ENCODE results near the gene RPUSD1.
"Not testable (repeated sequence)": the region's sequence is repeated elsewhere in the genome, so short reads cannot be mapped to it uniquely, and the experiment has no call there.

RPUSD1 gene, protein sequence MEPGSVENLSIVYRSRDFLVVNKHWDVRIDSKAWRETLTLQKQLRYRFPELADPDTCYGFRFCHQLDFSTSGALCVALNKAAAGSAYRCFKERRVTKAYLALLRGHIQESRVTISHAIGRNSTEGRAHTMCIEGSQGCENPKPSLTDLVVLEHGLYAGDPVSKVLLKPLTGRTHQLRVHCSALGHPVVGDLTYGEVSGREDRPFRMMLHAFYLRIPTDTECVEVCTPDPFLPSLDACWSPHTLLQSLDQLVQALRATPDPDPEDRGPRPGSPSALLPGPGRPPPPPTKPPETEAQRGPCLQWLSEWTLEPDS

DNA sequence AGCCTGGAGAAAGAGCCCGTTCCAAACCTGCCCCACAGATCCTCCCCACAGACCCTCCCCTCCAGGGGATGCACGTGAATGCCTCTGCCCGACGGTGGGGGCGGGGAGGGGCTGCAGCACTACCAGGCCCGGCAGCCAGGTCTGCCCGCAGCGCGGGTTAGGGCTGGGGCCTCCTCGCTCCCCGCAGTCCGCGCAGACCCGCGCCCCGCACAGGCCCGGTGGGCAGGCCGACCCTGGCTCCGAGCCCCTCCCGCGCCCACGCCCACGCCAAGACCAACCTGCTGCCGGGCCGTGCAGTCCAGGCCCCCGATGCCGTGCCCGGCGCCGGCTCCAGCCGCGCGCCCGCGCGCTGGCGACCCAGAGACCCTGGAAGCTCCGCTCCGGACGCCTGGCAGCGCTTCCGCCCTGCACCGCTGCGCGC lies at the start of gene RPUSD1:
RPUSD1 (minus strand) TSS at position 404 of the 421 bp plus-strand sequence. CDS start 644 bp downstream, outside the sequence.
- peak within 1 kb of the TSS; percentile 97 for H3K4me3 ChIP-seq (ENCODE audit: low read depth, low read length)
- TF ChIP-seq, protein P1, sequence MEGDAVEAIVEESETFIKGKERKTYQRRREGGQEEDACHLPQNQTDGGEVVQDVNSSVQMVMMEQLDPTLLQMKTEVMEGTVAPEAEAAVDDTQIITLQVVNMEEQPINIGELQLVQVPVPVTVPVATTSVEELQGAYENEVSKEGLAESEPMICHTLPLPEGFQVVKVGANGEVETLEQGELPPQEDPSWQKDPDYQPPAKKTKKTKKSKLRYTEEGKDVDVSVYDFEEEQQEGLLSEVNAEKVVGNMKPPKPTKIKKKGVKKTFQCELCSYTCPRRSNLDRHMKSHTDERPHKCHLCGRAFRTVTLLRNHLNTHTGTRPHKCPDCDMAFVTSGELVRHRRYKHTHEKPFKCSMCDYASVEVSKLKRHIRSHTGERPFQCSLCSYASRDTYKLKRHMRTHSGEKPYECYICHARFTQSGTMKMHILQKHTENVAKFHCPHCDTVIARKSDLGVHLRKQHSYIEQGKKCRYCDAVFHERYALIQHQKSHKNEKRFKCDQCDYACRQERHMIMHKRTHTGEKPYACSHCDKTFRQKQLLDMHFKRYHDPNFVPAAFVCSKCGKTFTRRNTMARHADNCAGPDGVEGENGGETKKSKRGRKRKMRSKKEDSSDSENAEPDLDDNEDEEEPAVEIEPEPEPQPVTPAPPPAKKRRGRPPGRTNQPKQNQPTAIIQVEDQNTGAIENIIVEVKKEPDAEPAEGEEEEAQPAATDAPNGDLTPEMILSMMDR (IDR thresholded peaks at IDR 0.05; ENCODE audit: control insufficient read depth, extremely low read depth, insufficient read depth), result no peak
- no peak for DNase-seq (ENCODE audit: low read depth)

DNA sequence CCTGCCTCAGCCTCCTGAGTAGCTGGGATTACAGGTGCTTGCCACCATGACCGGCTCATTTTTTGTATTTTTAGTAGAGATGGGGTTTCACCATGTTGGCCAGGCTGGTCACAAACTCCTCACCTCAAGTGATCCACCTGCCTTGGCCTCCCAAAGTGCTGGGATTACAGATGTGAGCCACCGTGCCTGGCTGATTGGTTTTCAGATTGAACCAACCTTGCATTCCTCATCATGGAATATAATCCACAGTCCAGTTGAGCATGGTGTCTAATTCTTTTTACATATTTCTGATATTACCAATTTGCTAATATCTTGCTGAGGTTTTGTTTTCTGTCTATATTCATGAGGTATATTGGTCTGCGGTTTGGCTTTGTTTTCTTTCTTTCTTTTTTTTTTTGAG lies 48.6 kb upstream of the RPUSD1 start:
- not testable (repeated sequence) for DNase-seq (ENCODE audit: low read depth); H3K4me3 ChIP-seq (ENCODE audit: low read depth, low read length)

DNA sequence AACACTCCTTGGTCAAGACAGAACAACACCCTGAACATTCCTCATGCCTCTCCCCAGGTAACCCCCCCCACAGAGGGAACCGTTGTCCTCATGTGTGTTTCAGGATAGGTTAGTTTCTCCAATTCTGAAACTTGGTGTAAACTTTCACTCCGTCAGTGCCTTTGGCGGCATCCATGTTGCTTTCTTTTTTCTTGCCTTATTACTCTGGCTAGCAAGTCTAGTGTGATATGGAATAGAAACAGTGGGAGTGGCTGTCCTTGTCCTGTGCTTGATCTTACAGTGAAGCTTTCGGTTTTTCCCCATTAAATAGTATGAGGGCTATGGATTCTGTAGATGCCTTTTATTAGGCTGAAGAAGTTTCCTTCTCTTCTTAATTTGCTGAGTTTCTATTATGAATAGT lies 48.0 kb upstream of the RPUSD1 start:
- no peak overlapping the region for H3K4me3 ChIP-seq (ENCODE audit: low read depth, low read length)
- no peak for DNase-seq (ENCODE audit: low read depth)
- TF ChIP-seq, protein P1 (IDR thresholded peaks at IDR 0.05; ENCODE audit: control insufficient read depth, extremely low read depth, insufficient read depth), result no peak

DNA sequence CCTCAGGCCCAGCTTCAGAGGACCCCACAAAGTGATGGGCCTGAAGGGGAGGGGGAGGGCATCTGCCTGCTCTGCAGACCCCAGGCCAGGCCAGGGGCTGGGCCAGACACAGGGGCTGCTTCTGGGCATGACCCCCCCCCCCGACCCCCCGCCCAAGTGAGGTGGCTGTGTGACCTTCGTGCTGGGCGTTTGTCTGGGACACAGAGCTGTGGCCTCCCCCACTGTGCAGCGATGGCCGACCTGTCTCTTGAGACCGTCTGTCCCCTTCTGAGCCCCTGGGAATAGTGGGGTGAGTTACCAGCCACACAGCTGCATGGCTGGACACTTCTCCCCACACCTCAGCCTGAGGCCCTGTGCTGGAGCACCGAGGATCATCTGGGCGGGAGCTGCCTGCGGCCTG lies 47.2 kb upstream of the RPUSD1 start:
- H3K4me3 ChIP-seq (ENCODE audit: low read depth, low read length), result no peak overlapping the region
- TF ChIP-seq, protein P1 (IDR thresholded peaks at IDR 0.05; ENCODE audit: control insufficient read depth, extremely low read depth, insufficient read depth), result no peak
- DNase-seq (ENCODE audit: low read depth), result no peak

DNA sequence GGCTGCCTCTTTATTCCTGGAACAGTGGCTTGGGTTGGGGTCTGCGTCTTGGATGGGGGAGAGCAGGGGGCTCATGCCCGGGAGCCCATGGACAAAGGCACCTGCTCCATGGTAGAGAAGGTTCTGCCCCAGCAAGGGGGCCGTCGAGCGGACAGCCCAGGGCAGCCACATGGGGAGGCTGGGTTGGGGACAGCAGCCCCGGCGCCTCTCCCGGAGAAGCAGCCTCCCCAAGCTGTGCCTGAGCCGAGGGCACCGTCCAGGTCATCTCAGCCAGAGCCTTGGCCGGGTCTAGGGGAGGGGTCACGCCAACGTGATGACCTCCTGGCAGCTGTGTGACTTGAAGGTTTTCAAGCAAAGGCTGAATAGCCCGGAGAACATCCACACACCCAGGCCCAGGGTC lies 45.2 kb upstream of the RPUSD1 start:
- DNase-seq (ENCODE audit: low read depth), result no peak
- TF ChIP-seq, protein P1 (IDR thresholded peaks at IDR 0.05; ENCODE audit: control insufficient read depth, extremely low read depth, insufficient read depth), result no peak
- H3K4me3 ChIP-seq (ENCODE audit: low read depth, low read length), result no peak overlapping the region

DNA sequence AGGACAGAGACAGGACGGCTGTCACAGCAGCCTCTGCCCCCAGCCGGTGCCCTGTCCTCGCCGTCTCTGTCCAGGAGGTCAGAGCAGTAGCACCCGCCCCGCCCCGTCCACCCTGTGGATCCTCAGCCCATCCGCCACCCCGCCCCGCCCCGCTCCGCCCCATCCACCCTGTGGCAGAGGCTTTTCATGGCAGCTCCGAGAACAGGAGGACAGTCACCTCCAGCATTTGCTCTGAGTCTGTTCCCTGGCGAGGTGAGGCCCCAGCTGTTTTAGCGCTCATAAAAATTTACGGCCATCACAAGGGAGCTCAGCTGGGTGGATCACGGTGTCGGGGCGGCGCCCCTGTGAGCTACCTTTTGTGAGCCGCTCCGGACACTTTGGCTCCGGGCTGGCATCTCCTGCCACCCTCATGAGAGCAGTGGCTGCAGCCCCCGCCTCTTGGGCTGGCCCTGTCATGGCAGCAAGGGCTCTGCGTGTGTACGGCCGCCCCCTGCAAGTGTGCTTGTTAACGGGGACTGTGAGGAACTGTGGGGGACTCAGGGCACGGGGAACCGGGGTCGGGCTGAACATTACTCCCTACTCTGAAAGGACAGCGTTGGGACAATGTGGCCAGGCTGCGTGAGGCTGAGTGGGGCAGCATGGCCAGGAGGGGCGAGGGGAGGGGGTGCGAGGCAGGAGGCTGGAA lies 44.6 kb upstream of the RPUSD1 start:
- TF ChIP-seq, protein P1 (IDR thresholded peaks at IDR 0.05; ENCODE audit: control insufficient read depth, extremely low read depth, insufficient read depth), result no peak
- no peak for DNase-seq (ENCODE audit: low read depth)
- no peak overlapping the region for H3K4me3 ChIP-seq (ENCODE audit: low read depth, low read length)

DNA sequence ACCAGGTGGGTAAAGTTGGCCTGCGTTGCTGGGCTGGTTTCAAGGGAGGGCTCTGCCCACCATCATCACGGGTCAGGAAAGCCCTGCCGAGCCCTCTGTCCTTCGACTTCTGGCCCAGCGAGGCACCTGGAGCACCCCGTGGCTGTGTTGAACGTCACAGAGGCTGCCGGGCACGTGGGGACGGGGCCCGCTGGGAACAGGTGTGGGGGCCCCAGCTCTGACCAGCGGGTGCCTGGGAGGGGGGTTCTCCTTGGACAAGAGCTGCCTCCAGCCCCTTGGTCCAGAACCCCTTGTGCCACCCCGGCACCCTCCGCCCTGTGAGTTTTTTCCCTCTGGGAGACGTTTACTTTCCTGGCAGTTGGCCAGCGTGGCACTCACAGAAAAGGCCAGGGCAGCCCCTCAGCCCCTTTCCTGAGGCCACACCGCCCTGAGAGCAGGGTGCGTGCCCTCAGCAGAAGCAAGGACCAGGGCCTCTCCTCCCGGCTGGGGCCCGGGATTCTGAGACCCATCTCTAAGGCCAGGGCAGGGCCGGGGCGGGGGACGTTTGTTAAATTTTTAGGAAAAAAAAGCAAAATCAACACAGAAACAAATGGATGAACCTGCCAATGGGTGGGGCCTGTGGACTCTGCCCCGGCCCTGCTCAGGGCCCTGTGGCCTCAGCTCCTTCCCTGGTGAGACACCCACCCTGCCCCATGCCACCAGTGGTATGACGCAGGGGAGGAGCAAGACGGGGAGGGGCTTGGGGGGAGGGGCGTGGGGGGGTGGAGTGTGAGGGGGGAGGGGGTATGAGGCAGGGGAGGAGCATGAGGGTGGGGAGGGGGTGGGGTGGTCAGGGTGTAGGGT lies 43.6 kb upstream of the RPUSD1 start:
- DNase-seq (ENCODE audit: low read depth), result no peak
- no peak overlapping the region for H3K4me3 ChIP-seq (ENCODE audit: low read depth, low read length)
- TF ChIP-seq, protein P1 (IDR thresholded peaks at IDR 0.05; ENCODE audit: control insufficient read depth, extremely low read depth, insufficient read depth), result no peak
